Measurements from ENCODE around the gene MINDY2.

MINDY2 gene, protein sequence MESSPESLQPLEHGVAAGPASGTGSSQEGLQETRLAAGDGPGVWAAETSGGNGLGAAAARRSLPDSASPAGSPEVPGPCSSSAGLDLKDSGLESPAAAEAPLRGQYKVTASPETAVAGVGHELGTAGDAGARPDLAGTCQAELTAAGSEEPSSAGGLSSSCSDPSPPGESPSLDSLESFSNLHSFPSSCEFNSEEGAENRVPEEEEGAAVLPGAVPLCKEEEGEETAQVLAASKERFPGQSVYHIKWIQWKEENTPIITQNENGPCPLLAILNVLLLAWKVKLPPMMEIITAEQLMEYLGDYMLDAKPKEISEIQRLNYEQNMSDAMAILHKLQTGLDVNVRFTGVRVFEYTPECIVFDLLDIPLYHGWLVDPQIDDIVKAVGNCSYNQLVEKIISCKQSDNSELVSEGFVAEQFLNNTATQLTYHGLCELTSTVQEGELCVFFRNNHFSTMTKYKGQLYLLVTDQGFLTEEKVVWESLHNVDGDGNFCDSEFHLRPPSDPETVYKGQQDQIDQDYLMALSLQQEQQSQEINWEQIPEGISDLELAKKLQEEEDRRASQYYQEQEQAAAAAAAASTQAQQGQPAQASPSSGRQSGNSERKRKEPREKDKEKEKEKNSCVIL

DNA sequence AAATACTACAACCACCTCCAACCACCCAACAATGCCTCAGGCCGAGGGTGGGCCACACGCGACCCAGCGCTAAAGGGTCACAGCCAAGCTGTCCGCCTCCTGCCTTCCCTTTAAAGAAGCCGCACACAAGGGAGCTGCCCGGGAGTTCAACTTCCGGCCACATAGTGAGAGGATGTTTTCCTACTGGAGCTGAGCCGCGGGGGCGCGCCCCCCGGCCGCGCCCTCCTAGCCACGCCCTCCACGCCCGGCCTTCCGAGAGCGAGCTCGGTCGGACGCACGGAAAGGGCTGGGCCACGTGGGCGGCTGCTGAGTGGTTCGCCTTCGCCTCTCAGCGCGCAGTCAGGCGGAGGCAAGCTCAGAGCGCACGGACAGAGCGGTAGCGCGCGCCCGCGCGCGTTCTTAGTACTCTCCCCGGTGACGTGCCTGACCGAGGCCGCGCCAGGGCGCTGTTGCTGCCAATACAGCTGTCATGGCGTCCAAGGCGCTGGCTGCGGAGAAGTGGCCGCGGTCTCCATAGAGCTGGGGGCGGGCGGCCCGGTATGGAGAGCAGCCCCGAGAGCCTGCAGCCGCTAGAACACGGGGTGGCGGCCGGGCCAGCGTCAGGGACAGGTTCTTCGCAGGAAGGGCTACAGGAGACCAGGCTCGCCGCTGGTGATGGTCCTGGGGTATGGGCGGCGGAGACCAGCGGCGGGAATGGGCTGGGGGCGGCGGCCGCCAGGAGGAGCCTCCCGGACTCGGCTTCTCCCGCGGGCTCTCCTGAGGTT, at the start of gene MINDY2:
MINDY2 (plus strand) TSS at position 446 of the 764 bp plus-strand sequence; CDS start at position 540, 94 bp downstream.
- peak; percentile 98 for DNase-seq

DNA sequence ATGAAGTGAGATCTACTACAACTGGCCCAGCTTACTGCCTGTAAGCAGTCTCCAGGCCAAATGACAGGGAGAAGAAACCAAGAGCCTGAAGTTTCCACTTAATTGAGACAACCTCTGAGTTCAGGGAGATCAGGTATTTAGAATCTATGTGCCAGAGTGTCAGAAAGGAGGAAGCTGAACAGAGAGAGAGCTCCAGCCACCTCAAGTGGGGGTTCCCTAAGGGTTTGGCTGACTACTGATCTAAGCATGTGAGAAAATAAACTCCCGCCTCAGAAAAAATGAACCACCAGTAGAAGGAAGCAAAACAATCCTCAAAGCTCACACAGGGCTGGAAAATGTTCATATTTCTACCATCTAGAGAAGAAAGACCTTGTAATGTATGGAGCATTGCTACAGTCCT, 46.6 kb upstream of the MINDY2 start:
- DNase-seq: no peak

DNA sequence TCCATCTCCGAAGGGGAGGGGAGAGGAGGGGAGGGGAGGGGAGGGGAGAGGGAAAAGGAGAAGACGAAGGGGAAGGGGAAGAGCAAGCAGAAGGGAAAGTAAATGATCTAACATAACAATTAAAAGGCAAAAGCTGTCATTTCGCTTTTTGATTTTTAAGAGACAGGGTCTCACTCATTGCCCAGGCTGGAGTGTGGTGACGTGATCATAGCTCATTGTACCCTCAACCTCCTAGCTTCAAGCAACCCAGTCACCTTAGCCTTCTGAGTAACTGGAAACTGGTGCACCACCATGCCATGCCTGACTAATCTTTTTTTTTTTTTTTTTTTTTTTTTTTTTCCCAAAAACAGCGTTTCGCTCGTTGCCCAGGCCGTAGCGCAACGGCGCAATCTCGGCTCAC, 44.2 kb upstream of the MINDY2 start:
- no peak for DNase-seq

DNA sequence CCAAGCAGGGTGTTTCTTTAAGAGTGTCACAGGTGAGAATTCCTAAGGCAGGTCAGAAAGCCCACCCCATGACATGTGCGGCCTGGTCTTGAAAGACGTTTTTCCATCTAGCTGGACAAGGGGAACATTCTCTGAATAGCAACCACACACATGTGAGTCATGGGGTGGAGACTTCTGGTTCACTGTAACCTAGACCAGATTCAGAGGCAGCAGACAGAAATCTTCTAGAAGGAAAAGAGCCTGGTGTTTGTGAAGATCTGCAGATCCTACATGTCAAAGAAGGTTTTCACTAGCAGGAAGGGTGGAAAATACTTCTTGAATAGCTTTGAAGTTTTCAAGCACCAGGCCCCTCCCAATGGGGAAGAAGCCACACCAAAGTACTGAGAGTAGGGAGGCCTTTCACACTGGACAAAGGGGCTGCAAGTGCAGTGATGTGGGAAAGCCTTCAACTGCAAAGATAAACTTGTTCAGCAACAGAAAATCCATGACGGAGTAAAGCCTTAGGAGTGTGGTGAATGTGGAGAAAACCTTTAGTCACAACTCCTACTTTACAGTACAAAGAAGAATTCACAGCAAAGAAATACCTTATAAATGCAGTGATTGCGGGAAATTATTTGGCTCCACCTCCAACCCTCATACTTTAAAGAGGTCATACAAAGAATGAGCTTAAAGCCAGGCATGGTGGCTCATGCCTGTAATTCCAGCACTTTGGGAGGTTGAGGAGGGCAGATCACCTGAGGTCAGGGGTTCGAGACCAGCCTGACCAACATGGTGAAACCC, 39.2 kb upstream of the MINDY2 start:
- DNase-seq: no peak

DNA sequence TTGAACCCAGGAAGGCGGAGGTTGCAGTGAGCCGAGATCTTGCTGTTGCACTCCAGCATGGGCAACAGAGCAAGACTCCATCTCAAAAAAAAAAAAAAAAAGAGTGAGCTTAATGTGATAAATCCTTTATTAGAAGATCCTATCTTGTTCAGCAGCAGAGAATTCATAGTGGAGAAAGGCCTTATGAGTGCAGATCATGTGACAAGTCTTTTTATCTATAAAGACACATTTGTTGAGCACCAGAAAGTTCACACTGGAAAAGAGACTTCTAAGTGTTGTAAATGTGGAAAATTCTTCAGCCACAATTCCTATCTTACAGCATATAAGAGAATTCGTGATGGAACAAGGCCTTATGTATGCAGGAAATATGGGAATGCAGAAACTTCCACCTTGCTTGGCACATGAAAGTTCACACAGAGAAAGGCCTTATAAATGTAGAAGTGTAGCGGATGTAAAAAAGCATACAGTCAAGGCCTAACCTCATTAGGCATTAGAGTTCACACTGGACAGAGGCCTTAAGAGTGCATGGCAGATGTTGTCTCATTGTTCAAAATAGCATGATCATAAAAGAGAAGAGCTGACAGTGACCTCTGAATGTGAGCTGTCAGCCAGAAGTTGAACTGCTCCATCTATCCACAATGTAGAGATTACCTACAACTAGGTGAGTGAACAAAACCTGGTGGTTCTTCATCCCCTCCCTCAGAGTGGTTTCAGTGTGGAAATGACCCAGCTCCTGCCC, 38.3 kb upstream of the MINDY2 start:
- no peak for DNase-seq

DNA sequence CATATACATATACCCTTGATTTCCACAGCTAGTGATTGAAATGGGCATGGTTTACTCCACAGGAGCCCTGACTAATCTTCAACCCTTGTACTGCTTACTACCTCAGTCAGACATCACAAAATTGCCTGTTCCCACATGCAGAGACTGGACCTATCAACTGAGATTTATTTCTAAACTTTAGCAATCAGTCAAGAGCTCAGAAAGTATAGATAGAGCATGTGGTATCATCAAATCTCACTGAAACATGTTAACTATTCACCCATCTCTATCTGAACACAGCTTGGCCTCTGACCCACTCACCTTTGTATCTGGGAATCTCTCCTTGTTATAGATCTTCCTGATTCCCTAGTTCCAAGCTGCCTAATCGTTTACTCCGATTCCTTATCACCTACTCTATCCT, 36.2 kb upstream of the MINDY2 start:
- no peak for DNase-seq

DNA sequence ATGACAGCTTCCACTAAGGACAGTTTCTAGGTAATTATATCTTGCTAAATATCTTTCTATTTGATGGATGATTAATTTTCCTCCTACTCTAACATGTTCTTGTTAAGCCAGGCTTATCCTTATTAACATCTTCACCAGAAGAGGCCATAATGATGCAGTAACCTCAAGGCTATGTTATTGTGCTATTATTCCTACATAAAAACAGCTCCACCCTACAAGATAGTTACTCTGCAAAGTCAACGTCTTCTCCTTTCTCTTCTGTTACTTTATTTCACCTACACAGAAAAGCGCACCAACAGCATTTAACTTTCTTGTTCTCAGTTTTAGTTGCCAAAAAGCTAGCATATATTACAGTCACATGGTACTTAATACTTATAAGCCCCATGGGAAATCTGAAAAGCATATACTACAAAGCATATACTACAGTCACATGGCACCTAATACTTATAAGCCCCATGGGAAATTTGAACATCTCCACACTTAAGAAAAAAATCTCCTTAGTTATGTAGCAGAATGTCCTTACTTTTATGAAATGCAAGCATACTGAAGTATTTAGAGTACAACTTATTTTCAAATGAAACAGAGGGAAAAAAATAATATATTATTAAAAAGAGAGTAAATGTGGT, 35.0 kb upstream of the MINDY2 start:
- DNase-seq: no peak

DNA sequence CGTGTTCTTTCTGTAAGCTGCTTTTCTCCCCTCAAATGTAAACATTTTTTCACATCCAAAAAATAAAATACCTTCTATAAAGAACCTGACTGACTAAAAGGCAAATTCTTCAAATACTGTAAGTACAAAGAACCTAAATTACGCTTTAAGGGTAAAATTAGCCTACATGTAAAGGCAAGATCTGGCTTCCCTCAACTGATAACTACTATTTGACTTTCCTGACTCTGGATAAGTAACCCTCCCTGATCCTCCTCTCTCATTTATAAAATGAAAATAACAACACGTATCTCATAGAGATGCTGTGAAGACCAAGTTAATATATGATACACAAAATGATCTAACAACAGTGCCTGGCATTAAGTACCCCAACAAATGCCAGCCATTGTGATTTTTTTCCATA, 33.8 kb upstream of the MINDY2 start:
- no peak for DNase-seq

DNA sequence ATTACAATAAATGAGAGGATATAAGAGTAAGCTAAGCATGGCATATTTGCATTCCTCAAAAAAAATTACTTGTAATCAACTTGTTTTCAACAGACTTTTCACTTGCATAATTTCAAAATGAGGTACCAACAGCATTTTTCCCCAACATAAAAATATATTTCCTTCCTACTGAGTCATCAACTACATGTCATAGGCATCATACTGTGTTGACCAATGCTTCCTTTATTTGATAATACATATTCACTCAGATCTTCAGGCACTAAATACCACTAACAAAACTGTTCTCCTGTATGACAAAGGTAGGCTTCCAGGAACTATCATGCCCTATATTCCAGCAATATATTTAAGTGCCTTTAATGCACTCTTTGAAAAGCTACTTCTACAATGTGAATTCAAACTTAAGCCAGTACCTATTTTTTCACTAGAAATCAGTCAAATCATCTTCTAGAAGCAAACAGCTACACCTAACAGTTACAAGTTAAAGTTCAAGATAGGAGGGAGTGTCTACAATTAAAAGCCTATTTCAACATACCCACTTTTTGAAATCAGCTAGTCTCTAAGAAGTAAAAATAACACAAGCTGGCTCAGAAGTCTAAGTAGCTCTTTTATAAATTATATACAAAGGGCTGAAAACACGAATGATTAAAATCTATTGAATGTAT, 32.9 kb upstream of the MINDY2 start:
- no peak for DNase-seq

DNA sequence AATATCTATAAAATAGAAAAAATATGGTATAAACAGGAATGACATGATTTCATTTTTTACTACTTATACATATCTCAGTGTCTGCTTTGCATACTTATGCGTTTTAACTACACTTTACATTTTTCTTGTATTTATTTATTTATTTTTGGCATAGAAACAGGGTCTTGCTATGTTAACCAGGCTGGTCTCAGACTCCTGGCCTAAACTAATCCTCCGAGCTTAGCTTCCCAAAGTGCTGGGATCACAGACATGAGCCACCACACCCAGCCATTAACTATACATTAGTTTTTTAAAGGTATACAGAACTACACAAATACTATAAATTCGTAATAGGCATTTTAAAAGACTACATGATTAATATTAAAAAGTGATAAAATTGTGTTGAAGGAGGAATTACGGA, 30.7 kb upstream of the MINDY2 start:
- no peak for DNase-seq

DNA sequence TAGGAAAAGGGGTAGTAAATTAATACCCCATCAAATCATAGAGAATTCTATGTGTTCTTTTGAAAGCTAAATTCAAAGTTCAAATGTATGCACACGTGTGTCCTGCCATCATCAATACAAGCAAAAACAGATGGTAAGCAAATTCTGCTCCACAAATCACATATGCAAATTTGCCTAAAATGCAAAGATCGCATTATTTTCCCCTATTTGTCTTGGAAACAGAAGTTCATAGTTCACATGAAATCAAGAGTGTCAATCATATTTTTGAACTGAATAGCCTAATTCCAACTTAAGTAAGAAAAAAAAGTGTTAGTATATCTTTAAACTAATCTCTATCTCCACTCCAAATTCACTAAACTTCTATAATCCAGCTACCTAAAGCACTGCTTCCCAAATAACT, 30.1 kb upstream of the MINDY2 start:
- DNase-seq: no peak

DNA sequence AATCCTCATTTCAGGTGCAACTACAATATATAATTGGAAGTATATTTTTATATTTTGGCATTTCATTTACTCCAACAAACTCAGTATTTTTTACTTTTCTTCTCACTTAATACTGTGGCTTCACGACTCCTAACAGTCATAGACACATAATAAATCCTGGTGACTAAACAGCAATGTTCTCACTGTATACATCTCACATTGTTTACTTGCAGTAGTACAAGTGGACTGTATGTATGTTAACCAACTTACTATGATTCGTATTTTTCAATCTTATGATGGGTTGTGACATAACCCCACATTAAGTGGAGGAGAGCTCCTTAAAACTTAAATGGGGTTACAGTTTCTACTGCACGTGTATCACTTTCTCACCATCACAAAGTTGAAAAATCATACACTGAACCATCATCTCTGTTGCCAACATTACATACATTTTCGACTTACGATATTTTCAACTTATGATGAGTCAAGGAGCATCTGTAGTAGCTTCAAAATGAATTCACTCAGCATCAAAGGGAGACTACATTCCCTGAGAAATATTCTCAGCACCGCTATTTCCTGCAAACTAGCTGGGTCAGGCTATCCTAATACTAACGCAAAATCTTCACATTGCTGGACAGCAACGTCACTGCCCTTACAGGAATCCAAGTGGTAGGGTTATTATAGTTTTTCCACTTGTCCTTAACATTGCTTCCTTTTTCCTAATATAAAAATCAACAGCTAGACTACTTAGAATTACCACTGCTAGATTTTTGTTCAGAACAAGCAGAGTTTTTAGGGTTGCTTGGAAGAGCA, 28.9 kb upstream of the MINDY2 start:
- no peak for DNase-seq

DNA sequence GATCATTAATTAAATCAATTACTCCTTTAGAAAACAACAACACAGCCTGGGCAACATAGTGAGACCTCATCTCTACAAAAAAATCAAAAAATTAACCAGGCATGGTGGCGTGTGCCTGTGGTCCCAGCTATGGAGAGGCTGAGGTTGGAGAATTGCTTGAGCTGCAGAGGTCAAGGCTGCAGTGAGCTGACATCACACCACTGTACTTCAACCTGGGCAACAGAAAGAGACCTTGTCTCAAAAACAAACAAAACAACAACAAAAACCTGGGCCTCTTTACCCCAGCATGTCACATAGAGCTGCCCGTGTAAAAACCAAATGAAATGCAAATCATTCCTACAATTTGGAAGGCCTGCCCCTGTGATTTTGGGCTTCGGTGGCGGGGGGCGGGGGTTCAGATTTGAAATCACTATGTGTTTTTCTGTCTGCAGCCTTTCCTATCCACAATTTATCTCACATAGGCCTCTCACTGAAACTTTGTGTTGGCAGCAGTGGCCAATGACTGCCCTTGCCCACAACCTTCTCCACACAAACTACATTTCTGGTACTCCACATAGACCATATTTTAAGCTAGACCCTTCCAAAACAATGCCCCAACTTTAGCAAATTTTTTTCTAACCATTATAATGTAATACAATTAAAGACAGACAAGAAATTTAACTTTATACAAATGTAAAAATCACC, 28.1 kb upstream of the MINDY2 start:
- no peak for DNase-seq

DNA sequence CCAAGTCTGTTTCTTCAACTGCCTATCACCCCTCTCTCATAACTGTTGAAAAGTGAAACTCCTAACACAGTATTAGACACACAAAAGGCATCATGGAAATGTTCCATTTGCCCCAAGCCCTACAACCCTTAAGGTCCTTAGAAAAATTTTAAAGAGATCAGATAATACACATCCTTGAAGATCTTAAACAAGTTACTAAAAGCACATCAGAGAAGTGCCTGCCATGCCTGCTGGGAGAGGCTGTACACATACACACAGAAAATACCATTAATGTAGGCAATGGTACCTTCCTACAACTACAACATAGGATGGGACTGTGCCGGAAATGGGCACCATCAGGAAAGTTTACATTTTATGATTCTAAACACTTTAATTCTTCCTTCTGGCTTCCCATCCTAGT, 24.9 kb upstream of the MINDY2 start:
- no peak for DNase-seq

DNA sequence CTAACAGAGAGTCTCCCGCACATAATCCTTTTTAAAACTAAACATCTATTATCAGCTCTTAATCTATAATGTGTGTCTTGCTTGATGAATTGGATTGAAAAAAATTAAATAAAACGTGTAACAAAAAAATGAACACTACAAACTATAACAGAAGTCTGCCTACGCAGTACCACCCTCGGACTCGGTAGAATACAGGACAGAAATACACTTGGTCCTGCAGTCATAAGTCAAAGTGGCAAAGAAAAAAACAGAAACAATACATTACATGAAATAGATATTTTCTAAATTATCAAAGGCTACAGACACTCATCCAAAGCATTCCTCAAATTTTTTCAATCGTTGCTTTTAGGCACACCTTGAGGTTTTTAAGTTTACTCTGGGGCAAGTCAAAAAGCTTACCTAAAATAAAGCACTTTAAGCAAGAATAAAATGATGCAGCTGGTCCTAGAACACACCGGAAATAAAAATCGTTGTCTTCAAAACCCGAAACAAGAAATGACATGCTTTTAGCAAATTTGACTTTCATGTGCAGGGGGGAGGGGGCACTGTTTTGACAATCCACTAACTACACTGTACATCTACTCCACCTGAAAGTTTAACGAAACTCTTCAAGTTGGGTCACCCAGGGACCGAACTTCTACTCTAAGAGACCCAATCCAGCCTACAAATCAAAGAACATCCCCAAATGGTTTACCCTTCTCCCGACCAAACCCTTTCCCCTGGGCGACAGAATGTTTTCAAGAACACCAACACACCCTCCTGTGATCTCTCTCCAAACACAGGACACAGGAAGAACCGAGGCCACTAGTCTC, 22.9 kb upstream of the MINDY2 start:
- peak; percentile 74 for DNase-seq

DNA sequence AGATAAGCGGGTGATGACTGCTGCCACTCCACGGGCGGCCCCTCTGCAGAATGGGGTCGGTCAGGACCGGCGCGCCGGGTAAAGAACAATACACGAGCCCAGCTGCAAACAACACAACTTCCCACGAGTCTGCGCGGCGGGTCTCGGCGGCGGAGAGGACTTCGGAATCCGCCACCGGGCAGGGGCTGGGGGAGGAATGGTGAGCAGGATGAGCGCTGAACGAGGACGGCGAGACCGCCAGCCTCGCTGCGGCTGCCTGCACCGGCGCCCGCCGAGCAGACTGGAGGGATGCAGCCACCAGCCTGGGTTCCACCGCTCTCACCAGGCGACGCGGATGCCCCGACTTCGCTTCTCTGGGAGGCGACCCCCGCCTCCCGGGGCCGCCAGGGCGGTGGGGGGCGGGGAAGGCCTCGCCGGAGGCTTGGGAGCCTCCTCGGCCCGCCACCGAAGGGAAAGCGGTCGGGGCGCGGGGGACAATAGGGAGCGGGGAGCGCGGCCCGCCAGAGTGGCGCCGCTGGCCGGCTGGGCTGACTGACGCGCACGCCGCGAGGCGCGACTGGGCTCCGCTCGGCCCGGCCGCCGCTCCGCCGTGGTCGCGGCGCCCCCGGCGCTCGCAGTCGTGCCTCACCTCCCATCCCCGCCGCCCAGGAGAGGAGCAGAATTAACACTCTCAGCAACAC, 22.1 kb upstream of the MINDY2 start:
- DNase-seq: peak; percentile 42

DNA sequence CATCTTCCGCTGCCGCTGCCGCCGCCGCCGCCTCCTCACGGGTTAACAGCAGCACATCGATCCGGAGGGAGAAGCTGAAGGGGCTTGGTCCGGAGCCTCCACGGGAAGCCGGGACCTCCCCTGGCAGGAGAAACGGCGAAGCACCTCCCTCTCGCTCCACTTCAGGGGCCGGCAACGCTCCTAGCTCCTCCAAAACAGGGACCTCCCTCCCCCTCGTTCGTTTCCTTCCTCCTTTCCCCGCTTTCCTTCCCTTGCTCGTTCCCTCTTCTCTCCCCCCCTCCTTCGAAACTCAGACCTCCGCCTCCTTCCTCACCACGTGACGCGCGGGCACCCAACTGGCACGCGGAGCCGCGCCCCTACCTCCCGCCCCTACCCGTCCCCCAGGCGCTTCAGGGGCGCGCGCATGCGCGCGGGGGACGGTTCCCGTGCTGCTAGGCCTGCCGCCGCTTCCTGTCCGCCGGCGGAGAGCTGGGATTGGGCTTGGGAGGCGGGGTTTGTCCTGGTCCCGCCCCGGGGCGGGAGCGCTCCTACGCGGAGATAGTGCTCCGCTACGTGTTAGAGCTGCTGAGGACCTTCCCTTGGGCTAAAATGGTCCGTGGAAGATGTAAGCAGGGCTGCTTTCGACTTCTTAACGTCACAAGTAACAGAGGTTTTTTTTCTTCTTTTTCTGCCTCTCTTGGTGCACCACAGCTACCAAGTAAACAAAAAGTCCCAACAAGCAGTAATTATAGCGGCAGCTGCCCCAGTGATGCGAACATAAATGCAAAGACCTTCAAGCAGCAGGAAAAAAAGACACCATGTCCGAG, 21.4 kb upstream of the MINDY2 start, which contains the start of gene ADAM10:
ADAM10 (minus strand) TSS at position 176 of the 806 bp plus-strand sequence; CDS start at position 3, 173 bp downstream.
- DNase-seq: peak; percentile 100
